ENCODE measurements around the gene HOXB13.
A peak's percentile ranks its signal among the peaks of the same experiment; 100 is the strongest.
"Not testable (repeated sequence)": the region's sequence is repeated elsewhere in the genome, so short reads cannot be mapped to it uniquely, and the experiment has no call there.

The HOXB13 gene

GRCh38 chr17:48726114-48726915 lies 2.2 kb downstream of the HOXB13 start:
- no peak for DNase-seq

- no peak for DNase-seq
Measured at GRCh38 chr17:48725288-48726064, 3.1 kb downstream of the HOXB13 start.

GRCh38 chr17:48725004-48725287 lies 3.6 kb downstream of the HOXB13 start:
- DNase-seq = no peak

GRCh38 chr17:48724251-48725003 lies 4.1 kb downstream of the HOXB13 start:
- peak; percentile 87 for DNase-seq

GRCh38 chr17:48723423-48724250 lies 4.9 kb downstream of the HOXB13 start:
- DNase-seq = no peak

- no peak for DNase-seq
Measured at GRCh38 chr17:48722915-48723422, 5.6 kb downstream of the HOXB13 start, which contains the start of gene PRAC2. Gene PRAC2, plus strand, starts transcription at chr17:48723185. Its CDS starts 1,226 bp downstream, at chr17:48724411.

GRCh38 chr17:48722201-48722907 lies 6.2 kb downstream of the HOXB13 start, which contains the start of gene PRAC1:
Gene PRAC1, minus strand, starts transcription at chr17:48722518. Its CDS starts 126 bp downstream, at chr17:48722392.
- DNase-seq = no peak

- no peak for DNase-seq
Measured at GRCh38 chr17:48721009-48721402, 7.5 kb downstream of the HOXB13 start.

- no peak for DNase-seq
Measured at GRCh38 chr17:48720266-48721008, 8.1 kb downstream of the HOXB13 start.

- no peak for DNase-seq
Measured at GRCh38 chr17:48719642-48720265, 8.8 kb downstream of the HOXB13 start.

GRCh38 chr17:48718761-48719641 lies 9.5 kb downstream of the HOXB13 start:
- DNase-seq = peak; percentile 64

GRCh38 chr17:48718227-48718760 lies 10.3 kb downstream of the HOXB13 start:
- DNase-seq = no peak

GRCh38 chr17:48717367-48718226 lies 11.0 kb downstream of the HOXB13 start:
- DNase-seq = no peak

- DNase-seq = not testable (repeated sequence)
Measured at GRCh38 chr17:48716549-48716948, 12.0 kb downstream of the HOXB13 start.

GRCh38 chr17:48715496-48716399 lies 12.8 kb downstream of the HOXB13 start:
- DNase-seq = no peak

- no peak for DNase-seq
Measured at GRCh38 chr17:48711128-48711527, 17.4 kb downstream of the HOXB13 start.
